K562 (cell line): ENCODE measurements around the gene PYGO2. TPM values are rescaled to one million over a fixed set of nuclear protein-coding genes. Genes with fewer than 3 reads are reported as not detected.

ENCODE experiments used
- ATAC-seq: fragments of 200-7000 bp; cut with Tn5 transposase; 3 replicates; pipeline ENCODE4 v1.9.1; 2020; ENCODE audit warnings: moderate library complexity
- BruUV-seq: library from RNA; stranded (reverse); fragments of 400-500 nt; replicated peaks from 2 replicates; lab custom pipeline; 2021; lab: Mats Ljungman, UMichigan
- CTCF ChIA-PET: fragments of 300-600 bp; formaldehyde crosslinking; extraction: SDS; loops from one replicate; lab custom pipeline; 2021; ENCODE audit warnings: low intra/inter-chr PET ratio; lab: Yijun Ruan, JAX
- POLR2A ChIA-PET: fragments of 300-600, 350-650 bp; sonication (Branson Sonifier 250); formaldehyde crosslinking; extraction: SDS; loops from one replicate; lab custom pipeline; 2021; ENCODE audit warnings: antibody characterized with exemption, inconsistent platforms; lab: Yijun Ruan, JAX
- DNase-seq, 4 experiments: peaks; one replicate each; pipeline versions ENCODE4 v3.0.0 to v3.0.0-alpha.2; 2011 to 2018; ENCODE audit warnings: low spot score in 3 of 4, mixed read lengths in 3 of 4; ENCODE audit errors: extremely low read depth in 1 of 4
- FAIRE-seq: peaks from 2 replicates; lab custom pipeline; 2011; peaks lifted over from hg19 to GRCh38; lab: Jason Lieb, UNC
- H2AFZ ChIP-seq: 2 replicates; pipeline ENCODE4 v1.6.0; 2011; ENCODE audit warnings: low read depth, low read length, control low read depth, inconsistent platforms
- H3K27ac ChIP-seq: fragments of 200-600 bp; 3 replicates; pipeline ENCODE4 v1.8.0; 2011; ENCODE audit warnings: low read depth, mild to moderate bottlenecking, control low read depth, inconsistent platforms, low read length, moderate library complexity, mixed read lengths; ENCODE audit errors: extremely low read depth
- H3K27me3 ChIP-seq, 2 experiments: fragments of 300-600 bp in 1 of 2; 2 replicates in 1 of 2; 3 replicates in 1 of 2; pipeline versions ENCODE4 v1.6.0 to v1.8.0; 2011; ENCODE audit warnings: inconsistent platforms in 2 of 2, low read length in 2 of 2, mild to moderate bottlenecking in 1 of 2, mixed read lengths in 1 of 2, moderate library complexity in 1 of 2; ENCODE audit not compliant: control insufficient read depth in 2 of 2, insufficient read depth in 2 of 2
- H3K36me3 ChIP-seq: fragments of 300-600 bp; 3 replicates; pipeline ENCODE4 v1.8.0; 2011; ENCODE audit warnings: mild to moderate bottlenecking, low read length, inconsistent platforms; ENCODE audit not compliant: control insufficient read depth, insufficient read depth
- H3K4me1 ChIP-seq, 2 experiments: fragments of 200-600 bp in 1 of 2; replicated peaks in 1 of 2; 2 replicates in 1 of 2; 3 replicates in 1 of 2; pipeline versions ENCODE4 v1.5.1 to v1.8.0; 2011; ENCODE audit warnings: inconsistent platforms in 2 of 2, low read length in 2 of 2, mild to moderate bottlenecking in 1 of 2, mixed read lengths in 1 of 2, moderate library complexity in 1 of 2; ENCODE audit not compliant: control insufficient read depth in 2 of 2, insufficient read depth in 2 of 2
- H3K4me2 ChIP-seq: 2 replicates; pipeline ENCODE4 v1.6.1; 2011; ENCODE audit warnings: low read length, control low read depth, inconsistent platforms, mixed read lengths; ENCODE audit not compliant: insufficient read depth
- H3K4me3 ChIP-seq: fragments of 200-600 bp; sonication (generic), shearing (Covaris generic); 2 replicates; pipeline ENCODE4 v1.5.1; 2016; ENCODE audit warnings: control low read depth, inconsistent platforms
- H3K79me2 ChIP-seq: fragments of 200-600 bp; 3 replicates; pipeline ENCODE4 v1.8.0; 2011; ENCODE audit warnings: low read length, inconsistent platforms; ENCODE audit not compliant: control insufficient read depth, insufficient read depth
- H3K9ac ChIP-seq, 2 experiments: 2 replicates each; pipeline versions ENCODE4 v1.6.0 to v1.6.1; 2011; ENCODE audit warnings: low read depth in 2 of 2, low read length in 2 of 2, control low read depth in 1 of 2, inconsistent platforms in 1 of 2, mild to moderate bottlenecking in 1 of 2, mixed read lengths in 1 of 2; ENCODE audit not compliant: insufficient read depth in 1 of 2
- H3K9me1 ChIP-seq: one replicate; pipeline ENCODE4 v1.6.0; 2011; ENCODE audit warnings: inconsistent platforms, mild to moderate bottlenecking, low read length, moderate library complexity; ENCODE audit not compliant: control insufficient read depth, insufficient read depth
- H3K9me3 ChIP-seq: replicated peaks from 2 replicates; pipeline ENCODE4 v1.5.1; 2011; ENCODE audit warnings: low read depth, low read length, inconsistent platforms; ENCODE audit not compliant: control insufficient read depth, insufficient read depth
- H4K20me1 ChIP-seq: replicated peaks from 2 replicates; pipeline ENCODE4 v1.6.1; 2011; ENCODE audit warnings: low read length, inconsistent platforms, mixed read lengths; ENCODE audit not compliant: control insufficient read depth, insufficient read depth
- CHD1 ChIP-seq: fragments of 200-600 bp; sonication (generic); IDR thresholded peaks from one replicate; pipeline ENCODE4 v1.6.1; 2012; ENCODE audit warnings: mild to moderate bottlenecking, moderate library complexity, low read length, inconsistent platforms
- WGBS: fragments of 100-300 bp; shearing (Covaris generic); methylation state at CpG from one replicate; pipeline ENCODE4 v1.1.6; 2016; ENCODE audit warnings: low coverage, mixed read lengths; ENCODE audit not compliant: insufficient coverage; ENCODE audit errors: missing lambda C conversion rate; 5-methylcytosine and 5-hydroxymethylcytosine counted together
- in situ Hi-C: fragments of 300-500 bp; cut with MboI; formaldehyde crosslinking; loops from 4 replicates; pipeline ENCODE4 v1.15.0; 2018; ENCODE audit warnings: inconsistent platforms, mixed read lengths
- intact Hi-C: fragments of 100-400 bp; cut with micrococcal nuclease; formaldehyde crosslinking; loops from 2 replicates; pipeline ENCODE4 v1.14.2; 2022
- polyA plus RNA-seq, 8 experiments: library from polyadenylated mRNA; depleted of rRNA in 4 of 8; stranded (reverse) in 5 of 8; unstranded in 3 of 8; fragments of >200 nt; fragmentation: Nextera tagmentation in 2 of 8; fragmentation: Illumina TruSeq in 1 of 8; extraction: Ambion mirVana in 2 of 8; extraction: Trizol in 1 of 8; gene quantifications; 2 replicates each; pipeline versions ENCODE4 v1.2.1 to v1.2.3, GENCODE V29; 2011 to 2014; ENCODE audit warnings: inconsistent platforms in 1 of 8, missing spikeins in 1 of 8
- total RNA-seq, 7 experiments: library from RNA; depleted of rRNA in 6 of 7; stranded (reverse); fragments of >200 nt in 6 of 7; fragmentation: Illumina TruSeq in 2 of 7; extraction: Trizol in 2 of 7; gene quantifications; 2 replicates each; pipeline versions ENCODE4 v1.2.1 to v1.2.3, GENCODE V29; 2011 to 2021; ENCODE audit warnings: low replicate concordance in 1 of 7
- TF ChIP-seq, protein P1 (sequence below): fragments of 450-650 bp; IDR thresholded peaks from 2 replicates; pipeline ENCODE4 v1.6.1; 2018; ENCODE audit not compliant: partially characterized antibody

Gene PYGO2
- total and polyA plus RNA-seq, 9 of the 15 experiments (the other 6 are each of a cell fraction or from before 2014, with no cell fraction given): 8.3 to 36.2 (median 18.2) TPM

DNA sequence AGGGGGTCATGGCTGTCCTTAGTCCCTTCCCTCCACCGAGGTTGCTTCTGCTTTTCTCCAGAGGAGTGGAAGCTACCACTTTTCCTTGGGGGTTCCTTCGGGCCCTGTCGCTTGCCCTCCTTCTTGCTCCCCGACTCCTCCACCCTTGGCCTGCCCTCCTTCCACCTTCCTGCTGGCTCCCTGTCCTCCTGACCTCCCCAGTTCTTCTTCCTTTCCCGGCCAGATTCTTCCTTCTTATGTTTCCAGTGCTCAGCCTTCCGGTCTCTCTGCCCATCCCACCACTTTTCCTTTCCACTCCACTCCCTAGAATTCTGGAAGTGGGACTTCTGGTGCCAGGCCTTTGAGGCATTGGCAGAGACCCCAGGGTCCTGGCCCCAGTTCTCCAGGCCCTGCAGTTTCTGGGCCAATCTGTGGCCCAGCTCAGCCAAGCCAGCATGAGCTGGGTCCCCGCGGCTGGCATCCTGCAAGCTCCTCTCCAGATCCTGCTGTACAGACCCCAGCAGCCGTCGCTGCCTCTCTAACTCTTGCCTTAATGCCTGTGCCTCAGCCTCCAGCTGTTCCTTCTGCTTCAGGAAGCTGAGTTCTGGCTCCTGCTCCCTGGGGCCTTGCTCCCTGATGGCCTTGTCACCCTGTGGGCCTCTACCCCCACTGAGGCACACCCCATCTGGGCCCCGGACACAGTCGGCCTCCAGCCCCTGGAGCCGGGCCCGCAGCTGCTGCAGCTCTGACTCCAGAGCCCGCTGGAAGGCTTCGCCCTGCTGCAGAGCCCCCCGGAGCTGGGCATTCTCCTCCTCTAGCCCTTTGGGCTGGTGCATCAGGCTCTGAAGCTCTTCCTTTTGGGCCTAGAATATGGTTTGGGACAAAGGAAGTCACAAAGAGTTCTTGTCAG, 15.4 kb downstream of the PYGO2 start:
- Histone ChIP-seq H3K9me3 (no peaks in the 10 kb centered on the region), H3K4me2 (no peak overlapping the region), H3K27ac (no peak overlapping the region), H3K9me1 (no peaks in the 10 kb centered on the region), H2AFZ (no peak overlapping the region), H3K36me3 (no peaks in the 10 kb centered on the region; the same call in 2 of the 3 replicates), H3K4me1 (peaks cover 25 to 50% of the 10 kb centered on the region in 2 experiments; a peak in 4 of 5 replicates), H3K27me3 (no peaks in the 10 kb centered on the region), H3K4me3 (no peak overlapping the region), H4K20me1 (0 out of 2 replicates have a peak, but pooled peaks cover 3% of the 10 kb centered on the region), H3K79me2 (no peaks in the 10 kb centered on the region), H3K9ac (peak overlapping the region in 1 of 2 experiments; percentile 69; a peak in 2 of 4 replicates)
- DNase-seq: no peak
- WGBS: 75% methylated on average over 17 of the region's 17 CpGs
- POLR2A ChIA-PET: interaction anchor here (0.6 to 1.0 kb wide), 4 partner anchors 8 to 49 kb away, joined by 3 to 4 read pairs (median 4); partner anchors contain the start of genes PBXIP1 and PMVK
- CTCF ChIA-PET: interaction anchor here (0.7 kb wide), 1 partner anchor 117 kb away, joined by 4 read pairs; no protein-coding TSS in a partner anchor
- intact Hi-C loops (no loop called here), in situ Hi-C loops (no loop called here)
- no TSS peak for BruUV-seq
- TF ChIP-seq, protein P1, sequence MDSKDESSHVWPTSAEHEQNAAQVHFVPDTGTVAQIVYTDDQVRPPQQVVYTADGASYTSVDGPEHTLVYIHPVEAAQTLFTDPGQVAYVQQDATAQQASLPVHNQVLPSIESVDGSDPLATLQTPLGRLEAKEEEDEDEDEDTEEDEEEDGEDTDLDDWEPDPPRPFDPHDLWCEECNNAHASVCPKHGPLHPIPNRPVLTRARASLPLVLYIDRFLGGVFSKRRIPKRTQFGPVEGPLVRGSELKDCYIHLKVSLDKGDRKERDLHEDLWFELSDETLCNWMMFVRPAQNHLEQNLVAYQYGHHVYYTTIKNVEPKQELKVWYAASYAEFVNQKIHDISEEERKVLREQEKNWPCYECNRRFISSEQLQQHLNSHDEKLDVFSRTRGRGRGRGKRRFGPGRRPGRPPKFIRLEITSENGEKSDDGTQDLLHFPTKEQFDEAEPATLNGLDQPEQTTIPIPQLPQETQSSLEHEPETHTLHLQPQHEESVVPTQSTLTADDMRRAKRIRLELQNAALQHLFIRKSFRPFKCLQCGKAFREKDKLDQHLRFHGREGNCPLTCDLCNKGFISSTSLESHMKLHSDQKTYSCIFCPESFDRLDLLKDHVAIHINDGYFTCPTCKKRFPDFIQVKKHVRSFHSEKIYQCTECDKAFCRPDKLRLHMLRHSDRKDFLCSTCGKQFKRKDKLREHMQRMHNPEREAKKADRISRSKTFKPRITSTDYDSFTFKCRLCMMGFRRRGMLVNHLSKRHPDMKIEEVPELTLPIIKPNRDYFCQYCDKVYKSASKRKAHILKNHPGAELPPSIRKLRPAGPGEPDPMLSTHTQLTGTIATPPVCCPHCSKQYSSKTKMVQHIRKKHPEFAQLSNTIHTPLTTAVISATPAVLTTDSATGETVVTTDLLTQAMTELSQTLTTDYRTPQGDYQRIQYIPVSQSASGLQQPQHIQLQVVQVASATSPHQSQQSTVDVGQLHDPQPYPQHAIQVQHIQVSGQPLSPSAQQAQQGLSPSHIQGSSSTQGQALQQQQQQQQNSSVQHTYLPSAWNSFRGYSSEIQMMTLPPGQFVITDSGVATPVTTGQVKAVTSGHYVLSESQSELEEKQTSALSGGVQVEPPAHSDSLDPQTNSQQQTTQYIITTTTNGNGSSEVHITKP: peak; percentile 72
- TF ChIP-seq CHD1: no peak
- ATAC-seq: no peak
- FAIRE-seq: no peak
